Type B pancreatic cell (in vitro differentiated cells): ENCODE data around the gene HCFC1. TPM values are rescaled to one million over a fixed set of nuclear protein-coding genes. Genes with fewer than 3 reads are reported as not detected.
"Not testable (repeated sequence)": the region's sequence is repeated elsewhere in the genome, so short reads cannot be mapped to it uniquely, and the experiment has no call there.

Experiments used
- DNase-seq: peaks from one replicate; pipeline ENCODE4 v3.0.0; 2021; ENCODE audit warnings: mixed read lengths; ENCODE audit not compliant: unreplicated experiment; ENCODE audit errors: extremely low spot score
- H3K27ac Mint-ChIP-seq: 2 replicates; pipeline ENCODE4 v1.8.0; 2021; ENCODE audit warnings: mild to moderate bottlenecking, mixed read lengths
- H3K27me3 Mint-ChIP-seq: 2 replicates; pipeline ENCODE4 v1.8.0; 2021; ENCODE audit warnings: mixed read lengths
- H3K36me3 Mint-ChIP-seq: 2 replicates; pipeline ENCODE4 v1.8.0; 2021; ENCODE audit warnings: mixed read lengths
- H3K4me1 Mint-ChIP-seq: one replicate; pipeline ENCODE4 v1.8.0; 2021; ENCODE audit warnings: mixed read lengths; ENCODE audit not compliant: unreplicated experiment
- H3K4me3 Mint-ChIP-seq: 2 replicates; pipeline ENCODE4 v1.8.0; 2021; ENCODE audit warnings: mild to moderate bottlenecking, mixed read lengths
- H3K9me3 Mint-ChIP-seq: 2 replicates; pipeline ENCODE4 v1.8.0; 2021; ENCODE audit warnings: mixed read lengths
- total RNA-seq: library from RNA; stranded (reverse); gene quantifications from 2 replicates; pipeline ENCODE4 v1.2.1, GENCODE V29; 2021; ENCODE audit warnings: low replicate concordance
- TF ChIP-seq, protein P1 (sequence below): fragments of 200-600 bp; sonication (generic); conservative IDR thresholded peaks from 2 replicates; pipeline ENCODE4 v1.5.0; 2021; ENCODE audit warnings: antibody characterized with exemption, mild to moderate bottlenecking

HCFC1 gene
- total RNA-seq, 1 donor from 2014 or later: 98.0 TPM

DNA sequence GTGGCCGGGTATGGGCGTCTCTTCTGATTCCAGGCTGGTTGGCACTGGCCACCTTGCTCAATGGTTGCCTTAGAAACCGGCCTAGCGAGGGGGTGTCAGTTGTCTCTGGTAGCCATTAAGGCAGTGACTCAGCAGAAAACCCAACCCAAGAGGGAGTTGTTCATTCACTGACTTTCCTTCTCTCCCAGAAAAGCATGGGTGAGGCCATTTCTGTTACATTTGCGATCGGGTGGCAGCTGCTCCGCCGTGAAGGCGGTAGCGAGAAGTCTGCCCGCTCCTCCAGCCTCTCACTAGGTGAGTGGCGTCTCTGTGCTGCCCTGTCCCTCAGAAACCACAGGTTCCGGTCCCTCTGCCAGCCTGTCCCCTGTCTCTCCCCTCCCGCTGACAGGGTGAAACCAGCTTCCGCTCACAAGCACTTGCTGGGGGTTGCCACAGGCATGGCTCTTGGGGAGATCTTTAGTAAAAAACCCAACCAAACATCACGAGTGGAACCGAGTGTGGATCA, 30.6 kb upstream of the HCFC1 start:
- peaks cover 10% of the 10 kb centered on the region for H3K4me1 Mint-ChIP-seq
- H3K27ac Mint-ChIP-seq: peak overlapping the region; percentile 58
- TF ChIP-seq, protein P1, sequence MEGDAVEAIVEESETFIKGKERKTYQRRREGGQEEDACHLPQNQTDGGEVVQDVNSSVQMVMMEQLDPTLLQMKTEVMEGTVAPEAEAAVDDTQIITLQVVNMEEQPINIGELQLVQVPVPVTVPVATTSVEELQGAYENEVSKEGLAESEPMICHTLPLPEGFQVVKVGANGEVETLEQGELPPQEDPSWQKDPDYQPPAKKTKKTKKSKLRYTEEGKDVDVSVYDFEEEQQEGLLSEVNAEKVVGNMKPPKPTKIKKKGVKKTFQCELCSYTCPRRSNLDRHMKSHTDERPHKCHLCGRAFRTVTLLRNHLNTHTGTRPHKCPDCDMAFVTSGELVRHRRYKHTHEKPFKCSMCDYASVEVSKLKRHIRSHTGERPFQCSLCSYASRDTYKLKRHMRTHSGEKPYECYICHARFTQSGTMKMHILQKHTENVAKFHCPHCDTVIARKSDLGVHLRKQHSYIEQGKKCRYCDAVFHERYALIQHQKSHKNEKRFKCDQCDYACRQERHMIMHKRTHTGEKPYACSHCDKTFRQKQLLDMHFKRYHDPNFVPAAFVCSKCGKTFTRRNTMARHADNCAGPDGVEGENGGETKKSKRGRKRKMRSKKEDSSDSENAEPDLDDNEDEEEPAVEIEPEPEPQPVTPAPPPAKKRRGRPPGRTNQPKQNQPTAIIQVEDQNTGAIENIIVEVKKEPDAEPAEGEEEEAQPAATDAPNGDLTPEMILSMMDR: no peak
- no peak overlapping the region for H3K4me3 Mint-ChIP-seq
- no peaks in the 10 kb centered on the region for H3K27me3 Mint-ChIP-seq
- no peak for DNase-seq
- no peaks in the 10 kb centered on the region for H3K9me3 Mint-ChIP-seq
- peaks cover 3% of the 10 kb centered on the region for H3K36me3 Mint-ChIP-seq

DNA sequence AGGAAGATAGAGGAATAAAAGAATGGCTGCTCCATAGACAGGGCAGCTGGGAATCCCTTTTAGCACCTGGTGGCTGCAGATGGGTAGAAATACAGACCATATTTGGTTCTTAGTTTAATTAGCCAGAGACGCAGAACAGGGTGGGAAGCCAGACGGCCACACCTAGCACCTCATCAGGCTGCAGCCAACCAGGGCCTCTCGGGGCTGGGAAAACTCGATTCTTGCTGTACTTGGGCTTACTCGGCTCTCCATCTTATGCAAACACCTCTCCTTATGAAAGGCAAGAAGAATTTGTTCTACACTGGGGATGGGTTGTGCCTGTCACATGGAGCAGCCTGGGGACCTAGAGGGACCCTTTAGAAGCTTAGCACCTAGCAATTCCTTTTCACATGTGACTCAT, 28.4 kb upstream of the HCFC1 start:
- H3K9me3 Mint-ChIP-seq: no peaks in the 10 kb centered on the region

DNA sequence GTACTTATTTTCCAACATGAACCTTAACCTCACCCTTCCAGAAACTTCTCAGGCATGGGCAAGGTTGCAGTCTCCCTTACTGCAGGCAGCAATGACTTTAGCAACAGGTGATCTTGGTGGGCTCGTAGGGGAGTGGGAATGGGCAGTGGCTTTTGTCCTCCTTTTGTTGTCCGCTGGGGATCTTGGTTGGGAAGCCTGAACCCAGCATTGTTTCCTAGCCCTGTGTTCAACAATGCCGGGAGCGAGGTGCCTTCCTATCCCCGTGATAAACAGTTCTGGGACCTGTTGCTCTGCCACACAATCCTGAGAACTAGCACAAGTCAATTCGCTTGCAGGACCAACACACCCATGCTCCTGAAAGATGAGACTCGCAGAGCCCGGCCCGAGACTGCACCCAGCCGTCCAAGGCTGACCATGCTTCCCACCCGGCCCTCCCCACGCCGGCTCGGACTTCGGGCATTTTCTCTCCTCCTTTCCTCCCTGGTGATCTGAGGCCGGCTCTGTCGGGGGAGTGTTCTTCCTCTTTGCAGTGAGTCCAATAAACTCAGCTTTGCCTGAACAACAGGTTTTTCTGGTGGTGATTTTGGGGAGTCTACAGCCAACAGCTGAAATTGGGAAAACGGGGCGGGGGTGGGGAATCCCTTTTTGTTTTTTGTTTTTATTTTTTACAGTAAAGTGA, 27.9 kb upstream of the HCFC1 start:
- no peak for DNase-seq
- TF ChIP-seq, protein P1: no peak
- no peaks in the 10 kb centered on the region for H3K27me3 Mint-ChIP-seq
- peak overlapping the region; percentile 75 for H3K27ac Mint-ChIP-seq
- H3K4me1 Mint-ChIP-seq: peaks cover 10% of the 10 kb centered on the region
- H3K9me3 Mint-ChIP-seq: no peaks in the 10 kb centered on the region
- peaks cover 3% of the 10 kb centered on the region for H3K36me3 Mint-ChIP-seq
- no peak overlapping the region for H3K4me3 Mint-ChIP-seq

More for the DNA sequence above, 28.4 kb upstream of the HCFC1 start:
- Mint-ChIP-seq H3K4me1 (peaks cover 10% of the 10 kb centered on the region), H3K27ac (peak overlapping the region; percentile 75), H3K27me3 (no peaks in the 10 kb centered on the region), H3K36me3 (peaks cover 3% of the 10 kb centered on the region), H3K4me3 (no peak overlapping the region)
- DNase-seq: no peak
- TF ChIP-seq, protein P1: no peak

DNA sequence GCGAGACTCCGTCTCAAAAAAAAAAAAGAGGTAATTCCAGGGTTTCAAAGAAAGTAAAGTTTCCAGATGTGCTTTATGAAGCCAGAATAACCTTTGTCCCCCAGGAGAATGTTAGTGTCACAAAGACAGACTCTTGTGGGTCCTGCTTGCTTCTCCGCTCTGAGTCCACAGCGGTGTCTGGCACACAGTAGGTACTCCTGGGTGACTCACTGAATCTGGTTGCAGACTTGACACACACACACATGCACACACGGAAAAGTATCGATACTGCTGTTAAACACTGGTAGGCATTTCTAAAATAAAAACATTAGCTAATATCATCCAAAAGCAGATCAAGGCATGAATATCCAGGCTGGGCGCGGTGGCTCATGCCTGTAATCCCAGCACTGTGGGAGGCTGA, 23.9 kb upstream of the HCFC1 start:
- H3K4me3 Mint-ChIP-seq: no peak overlapping the region
- H3K27me3 Mint-ChIP-seq: no peaks in the 10 kb centered on the region
- no peaks in the 10 kb centered on the region for H3K36me3 Mint-ChIP-seq
- H3K4me1 Mint-ChIP-seq: no peaks in the 10 kb centered on the region
- H3K27ac Mint-ChIP-seq: no peak overlapping the region
- no peak for DNase-seq
- TF ChIP-seq, protein P1: no peak
- no peaks in the 10 kb centered on the region for H3K9me3 Mint-ChIP-seq

DNA sequence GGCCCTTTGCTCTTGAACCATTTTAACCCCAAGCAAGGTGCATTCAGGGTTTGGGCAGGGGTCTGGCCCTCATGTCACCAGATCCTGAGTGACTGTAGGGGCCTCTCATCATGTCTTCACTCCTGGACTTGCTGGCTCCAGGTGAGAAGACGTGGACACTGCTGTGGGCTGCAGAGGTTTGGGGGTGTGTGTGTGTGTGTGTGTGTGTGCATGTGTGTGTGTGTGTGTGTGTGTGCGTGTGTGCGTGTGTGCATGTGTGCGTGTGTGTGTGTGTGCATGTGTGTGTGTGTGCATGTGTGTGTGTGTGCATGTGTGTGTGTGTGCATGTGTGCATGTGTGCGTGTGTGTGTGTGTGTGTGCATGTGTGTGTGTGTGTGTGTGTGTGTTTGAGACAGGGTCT, 22.8 kb upstream of the HCFC1 start:
- DNase-seq, H3K27me3 Mint-ChIP-seq, H3K27ac Mint-ChIP-seq, H3K4me1 Mint-ChIP-seq, H3K9me3 Mint-ChIP-seq, H3K36me3 Mint-ChIP-seq, H3K4me3 Mint-ChIP-seq: not testable (repeated sequence)

DNA sequence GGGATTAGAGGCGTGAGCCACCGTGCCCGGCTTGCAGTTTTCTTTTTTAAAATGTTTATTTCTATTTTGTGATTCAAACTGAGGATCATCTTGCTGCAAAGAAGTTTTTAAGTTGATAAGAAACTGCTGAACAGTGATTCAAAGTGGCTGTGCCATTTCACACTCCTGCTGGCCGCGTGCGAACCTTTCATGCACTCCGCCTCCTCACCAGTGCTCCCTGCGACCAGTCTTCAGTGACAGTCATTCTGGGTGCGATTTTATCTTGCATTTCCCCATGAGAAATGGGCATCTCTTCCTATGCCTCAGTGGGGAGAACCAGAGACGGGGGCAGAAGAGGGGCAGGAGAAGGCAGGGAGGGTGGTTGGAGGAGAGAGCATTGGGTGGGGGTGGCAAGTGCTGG, 22.4 kb upstream of the HCFC1 start:
- TF ChIP-seq, protein P1: no peak
- Mint-ChIP-seq H3K4me3 (no peak overlapping the region), H3K27ac (no peak overlapping the region), H3K36me3 (no peaks in the 10 kb centered on the region), H3K4me1 (no peaks in the 10 kb centered on the region), H3K9me3 (no peaks in the 10 kb centered on the region), H3K27me3 (no peaks in the 10 kb centered on the region)
- no peak for DNase-seq
